Thyroid gland (tissue), 4 donors: ENCODE results near the gene DCST1.

Experiments
- CTCF ChIP-seq, 6 experiments: fragments of 200-600 bp in 3 of 6; fragments of 450-650 bp in 3 of 6; sonication (generic) in 3 of 6; IDR thresholded peaks; one replicate each; pipeline ENCODE4 v1.5.1; 2016 to 2019; ENCODE audit warnings: antibody characterized with exemption in 6 of 6, mild to moderate bottlenecking in 2 of 6, inconsistent platforms in 1 of 6, moderate library complexity in 1 of 6
- POLR2A ChIP-seq, 2 donors: fragments of 450-650 bp; IDR thresholded peaks; one replicate each; pipeline ENCODE4 v1.6.1; 2017; ENCODE audit warnings: antibody characterized with exemption in 2 of 2, mild to moderate bottlenecking in 2 of 2, moderate library complexity in 1 of 2

- TF ChIP-seq CTCF (IDR thresholded peaks at IDR 0.05) (no peak), POLR2A (IDR thresholded peaks at IDR 0.05) (no peak)
Observed at GRCh38 chr1:155023627-155024026, 10.0 kb upstream of the DCST1 start.
